Stomach (tissue), 9 donors: ENCODE measurements around the gene PHTF2. TPM values are rescaled to one million over a fixed set of nuclear protein-coding genes. Genes with fewer than 3 reads are reported as not detected.

ENCODE experiments used
- DNase-seq, 2 donors: peaks; one replicate each; pipeline versions ENCODE4 v3.0.0 to v3.0.0-alpha.2; 2013 to 2019
- H3K27ac ChIP-seq, 5 donors: fragments of 200-600 bp in 4 of 5; sonication (generic) in 4 of 5; one replicate each; pipeline ENCODE4 v1.5.1; 2013 to 2019; ENCODE audit warnings: mild to moderate bottlenecking in 1 of 5, moderate library complexity in 1 of 5
- H3K27me3 ChIP-seq, 3 donors: fragments of 200-600 bp; sonication (generic); one replicate each; pipeline ENCODE4 v1.5.1; 2017 to 2019; ENCODE audit warnings: mixed run types in 1 of 3
- H3K36me3 ChIP-seq, 4 donors: fragments of 200-600 bp; sonication (generic); 1 replicate in 3 of 4; 2 replicates in 1 of 4; pipeline ENCODE4 v1.5.1; 2016 to 2019
- H3K4me1 ChIP-seq, 4 donors: fragments of 200-600 bp; sonication (generic); one replicate each; pipeline ENCODE4 v1.5.1; 2016 to 2019
- H3K4me3 ChIP-seq, 4 donors: fragments of 200-600 bp; sonication (generic) in 3 of 4; one replicate each; pipeline ENCODE4 v1.5.1; 2016 to 2019; ENCODE audit warnings: mild to moderate bottlenecking in 1 of 4
- H3K9me3 ChIP-seq, 4 donors: fragments of 200-600 bp; sonication (generic); one replicate each; pipeline ENCODE4 v1.5.1; 2016 to 2019
- CTCF ChIP-seq, 7 experiments: fragments of 450-650 bp in 4 of 7; fragments of 200-600 bp in 3 of 7; sonication (generic) in 3 of 7; IDR thresholded peaks; one replicate each; pipeline ENCODE4 v1.5.1; 2016 to 2019; ENCODE audit warnings: antibody characterized with exemption in 7 of 7, control low read depth in 2 of 7, mild to moderate bottlenecking in 1 of 7
- EP300 ChIP-seq: sonication (generic); formaldehyde crosslinking; IDR thresholded peaks from one replicate; pipeline ENCODE4 v1.6.1; 2017; ENCODE audit warnings: antibody characterized with exemption
- POLR2A ChIP-seq, 4 donors: fragments of 450-650 bp; IDR thresholded peaks; one replicate each; pipeline ENCODE4 v1.6.1; 2016; ENCODE audit warnings: antibody characterized with exemption in 4 of 4, control low read depth in 2 of 4, mild to moderate bottlenecking in 1 of 4, moderate library complexity in 1 of 4
- POLR2AphosphoS5 ChIP-seq, 3 donors: sonication (generic); formaldehyde crosslinking; IDR thresholded peaks; one replicate each; pipeline ENCODE4 v1.6.1; 2016; ENCODE audit warnings: antibody characterized with exemption in 3 of 3
- whole genome bisulfite sequencing, 5 donors: extraction: QIAGEN DNeasy Blood & Tissue Kit in 3 of 5; methylation state at CpG; one replicate each; pipeline versions ENCODE4 v1.1.5 to v1.1.7; 2013 to 2018; 5-methylcytosine and 5-hydroxymethylcytosine counted together
- intact Hi-C: fragments of 100-400 bp; cut with DNase I; formaldehyde crosslinking; loops from one replicate; pipeline ENCODE4 v1.15.1; 2023; ENCODE audit warnings: low total_unique reads
- polyA plus RNA-seq, 3 donors: library from polyadenylated mRNA; stranded (reverse); fragments of 200-250 nt; gene quantifications; one replicate each; pipeline ENCODE4 v1.2.3, GENCODE V29; 2013
- total RNA-seq, 5 donors: library from RNA; depleted of rRNA; stranded (reverse); fragments of >200 nt; gene quantifications; one replicate each; pipeline versions ENCODE4 v1.1.0 to v1.2.3, GENCODE V29; 2014 to 2016
- donor health status: healthy with polysubstance abuse.
- donor health status: Bipolar disorder and iron deficiency.
- donor health status: healthy.

The PHTF2 gene
- total and polyA plus RNA-seq, 8 donors, result 2.0 to 42.9 (median 12.5) TPM

GRCh38 chr7:77757589-77757988 lies 41.0 kb upstream of the PHTF2 start:
- TF ChIP-seq POLR2A (IDR thresholded peaks at IDR 0.05) (no peak), POLR2AphosphoS5 (IDR thresholded peaks at IDR 0.05) (no peak), CTCF (IDR thresholded peaks at IDR 0.05) (no peak), EP300 (no peak)
- H3K4me1 ChIP-seq, result peaks cover 12 to 85% (median 43%) of the 10 kb centered on the region in 4 donors
- intact Hi-C loops, result loop anchor here (10.0 kb wide), 1 partner anchor 103 kb away; no protein-coding TSS in a partner anchor

GRCh38 chr7:77759294-77759889 lies 39.2 kb upstream of the PHTF2 start:
- 0 to 7% (median 1%) methylated on average over 3 of the region's 3 CpGs for WGBS, 5 donors
- TF ChIP-seq EP300 (no peak), CTCF (IDR thresholded peaks at IDR 0.05) (peak in 5 of 7 experiments; percentile 56 to 81 (median 77)), POLR2A (IDR thresholded peaks at IDR 0.05) (no peak), POLR2AphosphoS5 (IDR thresholded peaks at IDR 0.05) (peak in 1 of 3 donors; percentile 30)
- Histone ChIP-seq H3K27me3 (no peaks in the 10 kb centered on the region), H3K36me3 (no peaks in the 10 kb centered on the region), H3K9me3 (no peaks in the 10 kb centered on the region), H3K27ac (peak overlapping the region in 1 of 5 donors; percentile 16), H3K4me3 (no peak overlapping the region), H3K4me1 (peaks cover 12 to 79% (median 44%) of the 10 kb centered on the region in 4 donors)
- intact Hi-C loops, result loop anchor here (10.0 kb wide), 1 partner anchor 105 kb away; no protein-coding TSS in a partner anchor
- DNase-seq, result peak; percentile 67 to 88

More at GRCh38 chr7:77757589-77757988, 41.0 kb upstream of the PHTF2 start:
- 8 to 14% (median 10%) methylated on average over 1 of the region's 1 CpG for WGBS, 5 donors
- DNase-seq, result no peak
- H3K4me3 ChIP-seq, result no peak overlapping the region
- H3K27me3 ChIP-seq, result no peaks in the 10 kb centered on the region
- no peak overlapping the region for H3K27ac ChIP-seq
- H3K36me3 ChIP-seq, result no peaks in the 10 kb centered on the region
- no peaks in the 10 kb centered on the region for H3K9me3 ChIP-seq

- DNase-seq, result no peak
- Histone ChIP-seq H3K9me3 (no peaks in the 10 kb centered on the region), H3K4me3 (no peak overlapping the region), H3K27ac (peak overlapping the region in 2 of 5 donors; percentile 5 to 14), H3K36me3 (no peaks in the 10 kb centered on the region), H3K4me1 (peaks cover 13 to 82% (median 42%) of the 10 kb centered on the region in 4 donors), H3K27me3 (no peaks in the 10 kb centered on the region)
- intact Hi-C loops, result no loop called here
- TF ChIP-seq POLR2AphosphoS5 (IDR thresholded peaks at IDR 0.05), result no peak
- TF ChIP-seq EP300, result no peak
- TF ChIP-seq POLR2A (IDR thresholded peaks at IDR 0.05), result no peak
- TF ChIP-seq CTCF (IDR thresholded peaks at IDR 0.05), result no peak
- 46 to 66% (median 65%) methylated on average over 10 of the region's 10 CpGs for WGBS, 5 donors
These were observed 37.6 kb upstream of the PHTF2 start for GRCh38 chr7:77760809-77761453.

GRCh38 chr7:77765481-77765880 lies 33.1 kb upstream of the PHTF2 start:
- 66 to 68% (median 67%) methylated on average over 3 of the region's 3 CpGs for WGBS, 5 donors
- intact Hi-C loops, result no loop called here
- Histone ChIP-seq H3K36me3 (peaks cover 0 to 30% (median 20%) of the 10 kb centered on the region in 4 donors), H3K4me1 (peaks cover 7 to 60% (median 27%) of the 10 kb centered on the region in 4 donors), H3K9me3 (no peaks in the 10 kb centered on the region), H3K27ac (no peak overlapping the region), H3K27me3 (no peaks in the 10 kb centered on the region), H3K4me3 (no peak overlapping the region)
- no peak for DNase-seq
- TF ChIP-seq EP300, result no peak
